T1000 (cell line): ENCODE results near the gene NAT9.
A peak's percentile ranks its signal among the peaks of the same experiment; 100 is the strongest.

Source experiments
- DNase-seq: peaks from one replicate; lab custom pipeline; 2025; ENCODE audit warnings: mixed read lengths; lab: John Stamatoyannopoulos, UW

NAT9 gene

DNA sequence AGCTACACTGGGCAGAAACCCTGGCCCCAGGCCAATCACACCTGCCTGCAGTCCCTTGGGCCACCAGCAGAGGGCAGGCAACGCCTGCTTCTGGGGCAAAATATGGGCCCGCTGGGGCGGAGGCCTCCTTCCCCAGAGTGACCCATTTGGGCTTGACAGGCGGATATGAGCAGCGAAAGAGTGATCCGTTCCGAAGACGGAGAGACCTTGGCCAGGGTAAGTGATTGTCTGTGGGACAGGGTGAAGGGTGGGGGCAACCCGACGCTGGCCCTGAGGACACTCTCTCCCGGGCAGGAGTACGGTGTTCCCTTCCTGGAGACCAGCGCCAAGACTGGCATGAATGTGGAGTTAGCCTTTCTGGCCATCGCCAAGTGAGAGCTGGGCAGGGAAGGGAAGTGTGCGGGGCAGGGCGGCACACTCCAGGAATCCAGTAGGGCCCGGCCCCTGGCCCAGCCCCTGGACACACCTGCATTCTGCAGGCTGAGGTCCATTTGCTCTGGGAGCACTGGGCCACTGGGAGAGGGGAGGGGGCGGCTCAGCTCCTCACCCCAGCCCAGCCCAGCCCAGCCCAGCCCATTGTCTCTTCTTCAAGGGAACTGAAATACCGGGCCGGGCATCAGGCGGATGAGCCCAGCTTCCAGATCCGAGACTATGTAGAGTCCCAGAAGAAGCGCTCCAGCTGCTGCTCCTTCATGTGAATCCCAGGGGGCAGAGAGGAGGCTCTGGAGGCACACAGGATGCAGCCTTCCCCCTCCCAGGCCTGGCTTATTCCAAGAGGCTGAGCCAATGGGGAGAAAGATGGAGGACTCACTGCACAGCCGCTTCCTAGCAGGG is 31.2 kb downstream of the NAT9 start:
- peak; percentile 99 for DNase-seq

DNA sequence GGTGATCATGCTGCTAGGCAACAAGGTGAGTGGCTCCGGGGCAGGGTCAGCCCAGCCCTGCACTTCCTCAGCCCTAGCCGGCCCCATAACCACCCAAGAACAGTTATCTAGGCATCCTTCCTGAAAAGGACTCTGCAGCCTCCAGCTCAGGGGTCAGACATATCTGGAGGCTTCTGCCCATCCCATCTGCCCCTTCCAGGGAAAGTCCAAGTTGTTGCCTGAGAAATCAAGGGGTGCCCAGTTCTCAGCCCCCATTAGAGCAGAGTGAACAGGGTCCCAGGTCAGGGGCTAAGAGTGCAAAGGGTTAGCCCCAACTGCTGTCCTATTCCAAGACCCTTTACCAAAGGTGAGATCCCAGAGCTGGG is 31.8 kb downstream of the NAT9 start:
- DNase-seq = peak; percentile 97

DNA sequence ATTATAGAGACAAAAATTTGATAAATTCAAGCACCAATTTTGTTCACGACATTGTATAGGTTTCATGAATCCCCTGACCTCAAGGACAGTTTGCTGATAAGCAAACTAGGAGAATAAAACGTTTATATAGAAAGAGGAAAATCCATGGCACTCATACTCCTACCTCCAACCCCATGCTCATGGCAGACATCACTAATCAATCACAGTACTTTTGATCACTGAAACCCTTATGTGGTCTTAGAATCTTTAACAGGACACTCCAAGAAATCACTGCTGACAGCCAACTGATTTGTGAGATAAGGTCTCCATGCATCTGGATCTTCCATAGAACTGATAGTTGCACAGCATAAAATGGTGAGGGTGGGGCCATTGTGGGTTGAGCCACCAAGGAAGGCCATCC is 32.4 kb downstream of the NAT9 start:
- DNase-seq = peak; percentile 91

DNA sequence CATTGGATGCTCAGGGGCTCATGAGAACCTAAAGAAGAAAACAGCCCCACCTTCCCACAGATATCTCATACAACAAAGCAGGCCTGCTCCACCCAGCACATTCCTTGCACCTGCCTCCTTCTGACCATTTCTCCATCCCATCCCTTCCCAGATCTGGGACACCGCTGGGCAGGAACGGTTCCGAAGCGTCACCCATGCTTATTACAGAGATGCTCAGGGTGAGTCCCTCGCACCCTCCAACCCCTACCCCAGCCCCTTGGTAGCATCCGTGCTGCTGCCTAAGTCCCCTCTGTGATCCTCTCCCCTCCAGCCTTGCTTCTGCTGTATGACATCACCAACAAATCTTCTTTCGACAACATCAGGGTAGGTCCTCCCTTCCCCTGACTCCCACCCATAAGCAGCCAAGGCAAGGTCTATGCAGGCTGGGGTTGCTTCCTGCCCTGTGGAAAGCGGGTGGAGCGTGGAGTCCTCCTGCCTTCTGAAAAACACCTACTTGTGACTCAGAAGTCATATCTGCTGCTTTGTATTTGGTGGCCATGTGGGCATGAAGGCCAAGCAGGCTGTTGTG is 33.1 kb downstream of the NAT9 start:
- DNase-seq = peak; percentile 89

DNA sequence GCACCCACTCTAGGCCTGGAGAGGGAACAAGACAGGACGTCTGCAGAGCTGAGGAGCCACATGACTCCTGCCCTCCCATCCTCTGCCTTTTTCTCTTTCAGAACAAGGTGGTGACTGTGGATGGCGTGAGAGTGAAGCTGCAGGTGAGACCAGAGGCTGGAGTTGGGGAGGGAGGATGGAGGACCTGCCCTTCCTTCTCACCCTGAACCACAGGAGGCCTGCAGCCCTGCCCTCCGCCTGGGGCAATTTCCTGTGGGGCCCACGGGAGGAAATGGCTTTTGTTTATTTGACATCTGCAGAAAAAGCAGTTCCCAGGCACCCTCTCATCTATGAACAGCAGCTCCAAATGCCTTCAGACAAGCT is 34.0 kb downstream of the NAT9 start:
- peak; percentile 92 for DNase-seq

DNA sequence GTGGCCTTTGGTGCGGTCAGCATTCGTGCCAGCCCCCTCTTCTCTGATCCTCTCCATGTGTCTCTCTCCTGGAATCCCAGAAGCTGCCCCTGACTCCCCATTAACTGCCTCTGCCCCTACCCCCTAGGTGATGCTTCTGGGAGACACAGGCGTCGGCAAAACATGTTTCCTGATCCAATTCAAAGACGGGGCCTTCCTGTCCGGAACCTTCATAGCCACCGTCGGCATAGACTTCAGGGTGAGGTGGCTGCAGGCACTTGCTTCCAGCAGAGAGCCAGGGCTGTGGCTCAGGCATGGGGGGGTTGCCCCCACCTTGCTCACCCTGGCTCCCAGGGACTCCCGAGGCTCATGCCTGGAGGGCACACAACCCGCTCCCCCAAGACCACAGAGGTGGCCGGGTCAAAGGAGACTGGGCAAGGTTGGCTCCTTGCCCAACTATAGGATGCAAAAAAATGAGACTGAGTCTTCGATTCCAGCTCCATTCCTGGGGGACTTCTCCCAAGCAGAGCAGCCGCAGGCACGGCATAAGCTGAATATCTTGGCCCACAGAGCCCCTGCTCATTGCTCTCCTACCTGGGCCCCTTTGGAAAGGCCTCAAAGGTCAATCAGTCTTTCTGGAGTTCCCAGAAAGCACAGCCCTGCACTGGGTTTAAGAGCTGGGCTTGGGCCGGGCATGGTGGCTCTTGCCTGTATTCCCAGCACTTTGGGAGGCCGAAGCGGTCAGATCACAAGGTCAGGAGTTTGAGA is 35.3 kb downstream of the NAT9 start:
- DNase-seq = peak; percentile 94

DNA sequence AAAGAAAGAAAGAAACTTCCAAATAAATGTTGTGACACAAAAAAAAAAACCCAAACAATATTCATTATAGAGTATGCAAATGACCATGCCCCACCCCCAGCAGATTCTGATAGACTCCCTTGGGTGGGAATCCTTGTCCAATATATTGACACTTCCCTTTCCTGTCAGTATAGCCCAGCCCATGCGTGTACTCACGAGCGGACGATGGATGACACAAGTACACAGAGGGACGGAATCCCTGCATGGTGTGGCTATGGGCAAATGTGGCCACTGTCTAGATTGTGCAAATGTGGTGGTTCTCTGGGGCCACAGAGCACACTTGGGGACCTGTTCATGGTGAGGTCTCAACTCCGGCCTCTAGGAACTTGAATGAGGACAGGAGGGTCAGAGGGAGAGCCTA is 36.0 kb downstream of the NAT9 start:
- peak; percentile 94 for DNase-seq

DNA sequence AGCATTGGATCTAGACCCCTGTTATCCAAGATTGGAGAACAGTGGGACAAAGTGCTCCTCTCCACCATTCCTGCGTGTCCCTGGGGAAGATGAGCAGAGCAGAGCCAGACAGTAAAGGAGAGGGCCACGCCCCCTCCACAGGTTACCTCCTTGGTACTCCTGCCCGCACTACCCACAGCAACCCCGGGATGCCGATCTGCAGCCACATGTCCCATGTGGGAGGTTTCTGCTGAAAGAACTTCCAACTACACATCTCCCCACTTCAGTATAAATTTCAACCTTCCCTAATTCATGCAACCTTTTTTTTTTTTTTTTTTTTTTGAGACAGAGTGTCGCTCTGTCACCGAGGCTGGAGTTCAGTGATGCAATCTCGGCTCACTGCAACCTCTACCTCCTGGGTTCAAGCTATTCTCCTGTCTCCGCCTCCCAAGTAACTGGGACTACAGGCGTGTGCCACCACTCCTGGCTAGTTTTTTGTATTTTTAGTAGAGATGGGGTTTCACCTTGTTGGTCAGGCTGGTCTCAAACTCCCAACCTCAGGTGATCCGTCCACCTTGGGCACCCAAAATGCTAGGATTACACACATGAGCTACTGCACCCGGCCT is 36.8 kb downstream of the NAT9 start:
- peak; percentile 88 for DNase-seq

DNA sequence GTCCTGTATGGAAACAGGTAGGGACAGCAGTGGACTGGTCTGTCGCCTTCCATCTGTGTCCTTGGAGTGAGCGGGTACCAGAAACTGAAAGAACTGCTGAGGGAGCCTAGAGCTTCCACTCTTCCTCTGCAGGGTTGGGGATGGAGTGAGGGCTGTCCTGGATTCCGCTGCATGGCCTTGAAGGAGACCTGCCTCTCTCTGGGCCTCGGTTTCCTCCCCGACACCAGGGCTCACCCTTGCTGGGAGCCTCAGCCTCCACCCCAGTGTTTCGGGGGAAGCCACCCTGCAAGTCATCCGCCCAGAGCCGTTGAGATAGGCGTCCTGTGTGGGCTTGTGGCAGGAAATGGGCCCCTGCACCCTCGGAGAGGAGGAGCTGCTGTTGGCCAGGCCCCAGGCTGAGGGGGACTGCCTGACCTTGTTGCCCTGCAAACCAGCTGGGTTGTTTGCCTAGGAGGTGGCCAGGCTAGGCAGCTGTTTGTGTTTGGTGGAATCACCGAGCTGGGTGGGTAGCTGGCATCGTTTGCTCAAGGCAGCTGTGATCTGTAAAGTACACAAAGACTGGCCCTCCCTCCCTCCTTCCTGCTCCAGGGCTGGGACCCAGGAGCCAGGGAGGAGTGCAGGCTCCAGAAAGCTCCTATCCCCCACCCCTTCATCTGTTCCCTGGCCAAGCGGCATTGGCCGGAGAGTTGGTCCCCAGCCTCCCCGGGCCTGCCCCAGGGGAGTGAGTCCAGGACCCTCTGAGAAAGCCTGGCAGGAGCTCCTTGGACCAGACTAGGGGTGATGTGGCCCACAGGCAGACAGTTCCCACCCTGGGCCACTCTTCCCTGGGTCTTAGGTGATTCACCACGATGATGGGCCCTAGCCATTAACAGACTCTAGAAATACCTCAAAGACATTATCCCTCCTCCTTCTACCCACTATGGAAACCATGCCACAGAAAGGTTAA is 37.8 kb downstream of the NAT9 start:
- DNase-seq = peak; percentile 97

DNA sequence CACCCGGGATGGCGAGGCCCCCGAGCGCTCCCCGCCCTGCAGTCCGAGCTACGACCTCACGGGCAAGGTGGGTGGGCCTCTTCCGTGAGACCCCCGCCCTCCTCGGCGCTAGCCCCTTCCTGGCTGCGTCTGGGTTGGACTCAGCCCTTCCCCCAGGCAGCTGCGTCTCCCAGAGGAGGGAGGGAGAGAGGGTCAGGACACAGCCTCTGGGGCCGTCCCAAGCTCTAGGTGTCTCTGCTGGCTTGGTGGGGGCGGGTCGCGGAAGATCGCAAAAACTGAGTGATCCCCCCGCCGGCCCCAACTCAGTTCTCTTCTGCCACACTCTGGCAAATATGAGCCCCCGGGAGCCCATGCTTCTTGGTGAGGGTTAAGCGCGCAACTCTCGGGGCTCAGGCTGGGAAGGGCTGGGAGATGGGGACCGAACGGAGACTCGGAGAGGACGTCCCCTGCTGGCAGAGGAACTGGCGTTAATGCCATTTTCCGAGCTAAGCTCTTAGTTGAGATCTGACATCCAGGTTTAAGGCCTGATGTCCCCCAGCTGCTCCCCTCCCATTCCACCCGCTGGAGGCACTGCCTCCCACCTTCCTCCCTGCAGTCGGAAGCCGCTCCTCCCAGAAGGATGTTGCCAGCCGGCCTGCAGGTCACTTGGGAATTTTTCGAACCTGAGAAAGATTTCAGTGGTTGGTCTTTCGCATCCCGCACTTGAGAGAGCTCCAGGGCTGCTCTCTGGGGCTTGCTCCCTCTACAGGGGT is 38.7 kb downstream of the NAT9 start:
- DNase-seq = peak; percentile 94

DNA sequence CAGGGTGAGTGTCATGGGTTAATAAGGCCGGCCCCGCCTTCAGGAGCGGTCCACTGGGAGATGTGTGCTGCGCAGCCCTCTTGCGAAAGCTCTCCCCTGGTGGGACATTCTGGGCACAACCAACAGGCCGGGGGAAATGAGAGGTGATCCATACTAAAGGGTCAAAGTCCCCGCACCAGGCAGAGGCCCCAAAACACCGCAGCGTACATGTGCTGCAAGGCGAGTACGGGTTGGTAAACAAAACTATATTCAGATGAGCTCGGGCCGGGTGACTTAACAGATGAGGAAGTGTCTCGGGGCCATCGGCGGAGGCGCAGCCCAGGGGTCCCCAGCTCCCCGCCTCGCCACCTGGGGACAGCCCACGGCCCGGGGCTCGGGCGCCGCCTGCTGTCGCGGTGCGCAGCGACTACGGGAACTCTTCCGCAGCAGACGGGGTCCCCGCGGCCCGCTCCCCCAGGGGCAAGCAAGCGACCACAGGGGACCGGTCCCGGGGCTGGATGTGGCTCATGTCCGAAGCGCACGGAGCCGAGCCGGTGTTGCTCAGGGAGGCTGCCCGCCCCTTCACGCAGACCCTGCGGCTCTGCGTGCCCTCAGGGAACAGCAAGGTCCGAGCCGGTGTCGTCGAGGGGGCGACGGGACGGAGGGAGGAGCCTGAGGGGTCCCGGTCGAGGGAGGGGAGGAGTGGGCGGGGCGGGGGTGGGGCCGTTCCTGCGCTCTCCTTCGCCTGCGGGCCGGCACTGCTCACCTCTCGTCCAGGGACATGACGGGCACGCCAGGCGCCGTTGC is 39.4 kb downstream of the NAT9 start, which contains the start of gene RAB37:
Gene RAB37 (plus strand): TSS at position 744 of the 786 bp plus-strand sequence. CDS start 17 bp downstream, at position 761.
- DNase-seq = peak; percentile 98

DNA sequence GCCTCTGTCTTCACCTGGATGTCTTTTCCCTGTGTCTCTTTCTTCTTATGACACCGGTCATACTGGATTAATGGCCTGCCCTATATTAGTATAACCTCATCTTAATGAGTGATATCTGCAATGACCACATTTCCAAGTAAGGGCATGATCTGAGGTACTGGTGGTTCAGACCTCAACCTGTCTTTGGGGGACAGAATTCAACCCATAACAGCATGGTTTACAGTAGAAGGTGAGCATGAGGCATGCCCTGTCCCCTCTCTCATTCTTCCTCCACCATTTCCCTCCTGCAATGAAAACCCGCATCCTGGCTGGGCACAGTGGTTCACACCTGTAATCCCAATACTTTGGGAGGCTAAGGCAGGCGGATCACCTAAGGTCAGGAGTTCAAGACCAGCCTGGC is 41.9 kb downstream of the NAT9 start:
- no peak for DNase-seq

DNA sequence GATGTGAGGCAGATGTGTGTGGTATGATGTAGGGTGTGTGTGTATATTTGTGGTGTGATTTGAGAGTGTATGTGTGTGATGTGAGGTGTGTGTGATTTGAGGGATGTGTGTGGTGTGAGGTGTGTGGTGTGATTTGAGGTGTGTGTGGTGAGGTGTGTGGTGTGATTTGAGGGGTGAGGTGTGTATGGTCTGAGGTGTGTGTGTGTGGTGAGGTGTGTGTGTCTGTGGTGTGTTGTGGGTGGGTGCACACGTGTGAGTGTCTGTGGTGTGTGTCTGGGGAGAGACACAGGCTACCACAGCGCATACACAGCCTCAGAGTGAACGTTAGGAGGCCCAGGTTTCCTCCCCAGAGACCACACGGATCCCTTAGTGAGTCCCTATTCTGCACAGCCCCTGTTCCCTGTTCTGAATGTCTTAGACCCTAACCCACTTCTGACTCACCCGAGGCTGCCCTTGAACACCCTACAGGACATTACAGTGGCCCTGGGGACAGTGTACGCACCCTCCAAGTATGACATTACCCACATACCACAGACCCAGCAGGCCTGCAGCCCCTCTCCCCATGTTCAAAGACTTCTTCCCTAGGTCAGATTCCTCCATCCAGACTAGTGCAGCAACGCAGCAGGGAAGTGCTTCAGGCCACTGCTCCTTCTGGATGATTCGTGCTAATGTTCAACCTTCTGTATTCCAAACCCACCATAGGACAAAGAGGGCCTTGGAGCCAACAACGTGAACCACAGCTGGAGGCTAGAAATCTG is 42.6 kb downstream of the NAT9 start:
- no peak for DNase-seq

DNA sequence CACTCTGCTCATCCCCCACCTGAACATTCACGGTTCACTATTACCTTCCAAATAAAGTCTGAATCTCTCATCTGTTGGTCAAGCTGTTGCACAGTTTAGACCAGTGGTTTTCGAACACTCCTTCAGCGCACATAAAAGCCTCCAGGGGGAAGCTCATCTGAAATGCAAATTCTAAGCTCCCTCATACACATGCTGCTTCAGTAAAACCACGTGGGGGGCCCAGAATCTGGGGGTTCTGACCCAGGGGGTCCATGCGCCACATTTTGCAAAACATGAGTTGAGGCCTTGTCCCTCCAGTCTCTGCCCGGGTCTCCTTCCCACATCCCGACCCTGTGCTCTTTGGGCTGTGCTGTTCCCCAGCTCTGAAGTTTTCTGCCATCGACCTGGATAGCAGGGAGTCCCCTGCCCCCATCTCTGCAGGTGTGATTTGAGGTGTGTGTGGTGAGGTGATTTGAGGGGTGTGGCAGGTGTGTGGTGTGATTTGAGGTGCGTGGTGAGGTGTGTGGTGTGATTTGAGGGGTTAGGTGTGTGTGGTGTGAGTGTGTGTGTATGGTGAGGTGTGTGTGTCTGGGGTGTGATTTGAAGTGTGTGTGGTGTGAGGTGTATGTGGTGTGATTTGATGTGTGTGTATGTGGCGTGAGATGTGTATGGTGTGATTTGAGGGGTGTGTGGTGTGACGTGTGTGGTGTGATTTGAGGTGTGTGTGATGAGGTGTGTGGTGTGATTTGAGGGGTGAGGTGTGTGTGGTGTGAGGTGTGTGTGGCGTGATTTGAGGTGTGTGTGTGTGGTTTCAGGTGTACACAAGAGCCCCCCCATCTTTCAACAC is 43.9 kb downstream of the NAT9 start:
- DNase-seq = no peak

DNA sequence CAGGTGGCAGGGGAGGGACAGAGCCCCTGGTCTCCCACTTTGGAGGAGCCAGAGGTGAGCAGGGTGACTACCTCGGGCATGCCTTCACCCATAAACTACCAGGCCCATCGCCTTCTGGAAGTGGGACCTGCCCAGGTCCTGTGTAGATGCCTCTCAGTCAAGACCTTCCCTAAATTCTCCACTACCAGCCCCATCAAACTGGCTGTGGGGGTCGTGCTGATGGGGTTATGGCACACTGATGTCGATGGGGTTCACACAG is 44.9 kb downstream of the NAT9 start:
- no peak for DNase-seq

DNA sequence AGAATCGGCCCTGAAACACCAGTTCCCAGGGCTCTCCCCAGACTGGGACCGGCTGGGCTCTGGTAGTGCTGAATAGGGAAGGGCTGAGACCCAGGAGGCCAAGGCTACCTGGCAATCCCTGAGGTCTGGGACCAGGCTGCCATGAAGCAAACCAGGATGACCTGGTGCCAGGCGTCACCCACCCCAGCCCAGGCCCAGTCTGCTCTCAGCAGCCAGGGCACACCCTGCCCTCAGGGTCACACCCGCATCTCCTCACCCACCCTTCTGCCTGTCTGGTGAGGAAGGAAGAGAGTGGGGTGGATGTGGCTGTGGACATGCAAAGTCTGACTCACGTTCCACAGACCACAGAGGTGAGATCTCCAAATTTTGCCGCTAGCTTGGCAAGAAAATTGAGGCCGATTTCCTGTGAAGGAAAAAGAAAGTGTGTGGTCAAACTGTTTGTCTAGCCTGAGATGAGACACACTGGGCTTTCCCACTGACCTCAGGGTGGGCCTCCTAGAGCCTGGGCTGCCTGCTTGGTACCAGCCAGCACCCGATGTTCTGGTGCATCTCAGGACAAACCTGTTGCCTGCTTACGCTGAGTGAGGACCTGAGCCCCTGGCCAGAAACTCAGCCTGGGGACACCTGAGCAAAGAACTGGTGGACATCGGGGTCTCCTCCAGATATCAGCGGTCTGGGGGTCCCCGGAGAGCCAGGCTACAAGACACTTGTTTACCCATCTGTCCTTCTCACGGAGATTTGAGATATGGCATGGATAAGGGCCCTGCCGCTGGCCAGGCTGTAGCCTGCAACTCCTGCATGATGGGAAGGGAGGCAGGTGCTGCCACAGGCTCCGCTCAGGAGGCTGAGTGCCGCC is 45.4 kb downstream of the NAT9 start:
- DNase-seq = no peak

DNA sequence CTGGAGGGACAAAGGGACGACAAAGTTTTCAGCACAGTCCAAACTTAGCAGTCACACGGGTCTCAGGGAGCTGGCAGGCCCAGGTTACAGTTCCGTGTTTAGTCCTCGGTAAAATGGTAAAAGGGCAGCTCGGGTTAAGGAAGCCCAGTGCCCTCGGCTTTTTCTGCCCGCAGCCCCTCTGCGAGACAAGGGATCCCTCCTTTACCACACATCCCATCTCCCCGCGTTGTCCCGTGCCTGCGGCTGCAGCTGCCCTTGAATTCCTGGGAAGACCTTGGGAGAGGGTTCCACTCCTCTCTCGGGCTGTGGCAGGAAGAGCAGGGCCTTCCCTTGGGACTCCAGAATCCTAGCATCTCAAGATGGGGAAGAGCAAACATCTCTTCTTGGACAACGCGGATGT is 46.3 kb downstream of the NAT9 start:
- no peak for DNase-seq

DNA sequence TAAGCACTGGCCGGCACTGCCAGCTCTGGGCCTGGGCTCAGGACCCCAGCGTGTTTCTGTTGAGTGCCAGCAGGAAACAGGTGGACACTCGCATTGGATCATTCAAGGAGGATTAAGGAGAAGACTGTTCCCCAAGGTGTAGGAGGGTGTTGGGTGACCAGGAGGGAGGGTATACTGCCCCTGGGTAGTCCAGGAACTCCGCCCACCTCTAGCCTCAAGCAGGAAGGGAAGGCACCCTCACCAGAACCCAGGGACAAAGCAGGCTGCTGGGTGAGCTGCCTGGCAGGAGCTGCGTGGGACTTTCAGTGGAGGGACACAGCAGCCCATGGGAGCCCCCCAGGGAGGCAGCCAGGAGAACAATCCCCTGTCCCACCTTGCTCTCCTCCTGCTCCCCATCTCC is 46.8 kb downstream of the NAT9 start:
- no peak for DNase-seq
